Nucleus accumbens (tissue), 56 donors: Measurements from ENCODE around the gene GORAB.

Experiments
- DNase-seq, 56 donors: peaks; one replicate each; lab custom pipeline; 2025; lab: John Stamatoyannopoulos, UW

The GORAB gene

DNA sequence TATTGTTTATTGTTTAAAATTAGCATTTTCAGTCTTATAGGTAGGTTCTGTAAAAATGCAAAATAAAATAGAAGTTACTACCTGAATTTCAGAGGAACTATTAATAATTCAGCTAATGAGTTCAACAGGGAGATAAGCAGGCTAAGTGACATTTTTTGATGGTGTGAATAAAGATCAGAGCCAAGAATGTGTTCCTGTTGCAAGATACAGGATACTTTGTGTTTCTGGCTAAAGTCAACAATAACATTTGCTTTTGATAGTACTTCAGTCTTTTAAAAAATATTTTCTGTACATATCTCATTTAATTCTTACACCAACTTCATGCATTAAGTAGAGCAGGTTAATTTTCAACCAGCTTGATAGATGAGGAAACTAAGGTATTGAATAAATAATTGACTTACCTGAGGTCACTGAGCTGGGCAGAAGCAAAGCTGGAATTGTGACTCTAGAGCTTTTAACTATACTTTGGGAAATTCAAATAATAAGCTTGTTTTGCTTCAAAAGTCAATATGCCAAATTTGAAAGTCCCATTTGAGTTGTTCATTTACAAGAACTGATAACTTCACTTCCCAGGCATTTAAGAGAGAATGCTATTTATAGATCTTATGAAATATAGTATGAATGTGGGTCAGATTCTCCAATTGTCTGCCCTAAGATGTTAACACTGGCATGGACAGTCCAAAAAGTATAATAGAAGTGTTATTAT is 6.0 kb downstream of the GORAB start:
- DNase-seq = no peak

DNA sequence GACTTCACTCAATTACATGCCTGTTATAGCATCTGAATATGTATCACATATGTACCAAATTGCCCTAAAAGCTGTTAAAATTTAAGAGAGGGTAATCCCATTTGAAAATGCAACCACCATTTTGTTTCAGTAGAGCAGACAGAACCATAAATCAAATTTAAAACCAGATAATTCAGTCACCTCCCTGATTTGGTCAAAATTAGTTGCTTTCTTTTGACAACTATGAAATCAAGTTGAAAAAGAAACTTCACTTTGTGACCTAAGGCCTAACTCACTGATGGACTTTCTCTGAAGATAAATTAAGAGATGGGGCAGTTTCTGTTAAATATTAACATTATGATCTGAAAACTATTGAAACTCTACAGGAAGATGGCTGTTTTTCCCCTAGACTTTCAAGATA is 6.7 kb downstream of the GORAB start:
- DNase-seq = no peak

DNA sequence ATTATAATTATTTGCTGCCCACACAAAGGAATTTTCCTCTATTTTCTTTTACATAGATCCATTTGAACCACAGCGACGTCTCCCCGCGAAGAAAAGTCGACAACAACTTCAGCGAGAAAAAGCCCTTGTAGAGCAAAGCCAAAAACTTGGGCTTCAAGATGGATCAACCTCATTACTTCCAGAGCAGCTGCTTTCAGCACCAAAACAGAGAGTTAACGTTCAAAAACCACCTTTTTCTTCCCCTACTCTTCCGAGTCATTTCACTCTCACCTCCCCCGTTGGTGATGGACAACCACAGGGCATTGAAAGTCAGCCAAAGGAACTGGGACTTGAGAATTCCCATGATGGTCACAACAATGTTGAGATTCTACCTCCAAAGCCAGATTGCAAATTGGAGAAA is 7.2 kb downstream of the GORAB start:
- no peak for DNase-seq

- DNase-seq = no peak
These were observed 12.7 kb downstream of the GORAB start for GRCh38 chr1:170544624-170545023.

DNA sequence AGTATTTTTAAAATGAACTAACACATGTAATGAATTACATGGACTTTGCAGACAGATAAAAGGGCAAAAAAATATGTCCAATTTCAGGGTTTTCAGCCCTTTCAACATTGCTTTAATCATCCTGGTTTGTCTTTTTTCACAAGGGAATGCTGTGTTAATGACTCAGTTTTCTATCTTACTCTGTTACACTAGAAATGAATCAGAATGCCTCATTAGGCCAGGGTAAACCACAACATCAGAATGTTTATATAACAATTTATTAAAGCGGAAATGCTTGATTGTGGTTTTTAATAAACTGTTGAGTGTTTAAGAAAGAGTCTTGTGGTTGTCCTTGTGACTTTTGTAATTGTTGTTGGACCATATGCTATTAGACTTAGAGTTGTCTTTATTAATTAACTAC is 13.5 kb downstream of the GORAB start:
- no peak for DNase-seq

GRCh38 chr1:170547255-170547654 is 15.3 kb downstream of the GORAB start:
- DNase-seq = no peak

DNA sequence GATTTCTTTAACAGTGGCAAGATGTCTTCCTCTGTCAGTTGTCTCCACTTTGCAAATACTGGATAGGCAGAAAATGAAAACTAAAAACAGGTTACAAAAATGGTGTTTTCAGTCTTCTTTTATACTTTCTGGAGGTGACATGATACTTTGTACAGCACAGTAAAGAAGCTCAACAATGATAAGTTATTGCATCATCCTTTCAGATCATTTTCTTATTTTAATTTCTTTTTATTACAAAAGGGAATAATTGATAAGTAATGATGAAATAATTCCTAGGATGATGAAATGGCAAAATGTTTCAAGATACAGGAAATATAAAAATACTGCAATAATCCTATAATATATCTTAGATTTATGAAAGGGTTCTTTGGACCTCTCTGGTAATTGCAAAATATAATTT is 16.5 kb downstream of the GORAB start:
- no peak for DNase-seq

- DNase-seq = no peak
These were observed 23.4 kb downstream of the GORAB start for GRCh38 chr1:170555370-170555769.

DNA sequence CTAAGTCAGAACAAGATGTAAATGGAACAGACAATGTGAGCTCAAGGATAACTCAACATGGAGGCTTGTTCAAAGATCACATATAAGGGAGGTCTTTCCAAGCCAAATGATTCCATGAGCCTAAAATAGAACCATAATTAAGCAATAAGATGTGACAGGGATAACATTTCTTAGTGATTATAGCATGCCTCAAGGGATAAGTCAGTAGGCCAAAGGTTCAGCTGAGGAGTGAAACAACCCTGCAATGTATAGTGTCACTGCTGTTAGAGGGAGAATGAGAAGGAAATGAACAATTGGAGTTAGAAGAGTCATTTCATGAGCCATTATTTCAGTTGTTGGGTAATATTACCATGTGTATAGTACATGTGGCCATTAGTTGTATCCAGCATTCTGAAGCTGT is 25.0 kb downstream of the GORAB start:
- DNase-seq = no peak

DNA sequence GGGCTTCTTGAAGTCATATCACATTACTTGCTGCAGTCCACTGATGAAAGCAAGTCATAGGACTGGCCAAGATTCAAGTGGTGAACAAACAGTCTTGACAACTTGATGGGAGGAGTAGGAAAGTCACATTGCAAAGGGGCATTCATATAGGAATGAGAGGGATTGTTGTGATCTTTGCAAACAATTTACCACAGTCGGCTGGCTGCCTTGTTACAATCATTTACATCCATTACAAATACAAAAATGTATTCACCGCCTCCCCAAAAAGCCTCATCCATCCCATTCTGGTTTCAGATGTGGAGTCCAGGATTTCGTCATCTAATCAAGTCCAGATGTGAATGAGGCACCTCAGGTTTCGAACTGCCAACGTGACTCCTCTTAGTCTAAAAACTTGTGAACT is 26.8 kb downstream of the GORAB start:
- no peak for DNase-seq

DNA sequence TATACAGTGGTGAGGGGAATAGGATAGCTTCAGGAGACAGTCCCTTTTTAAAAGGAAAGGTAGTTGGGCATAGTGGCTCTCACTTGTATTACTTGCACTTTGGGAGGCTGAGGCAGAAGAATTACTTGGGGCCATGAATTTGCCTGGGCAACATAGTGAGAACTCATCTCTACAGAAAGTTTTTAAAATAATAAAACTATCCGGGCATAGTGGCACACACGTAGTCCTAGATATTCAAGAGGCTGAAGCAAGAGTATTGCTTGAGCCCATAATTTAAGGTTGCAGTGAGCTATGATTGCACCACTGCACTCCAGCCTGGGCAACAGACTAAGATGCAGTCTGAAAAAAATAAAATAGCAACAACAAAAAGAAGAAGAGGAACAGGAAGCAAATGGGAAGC is 27.2 kb downstream of the GORAB start:
- DNase-seq = no peak

- no peak for DNase-seq
These were observed 28.8 kb downstream of the GORAB start for GRCh38 chr1:170560681-170561285.

- peak in 11 of 56 donors; percentile 0 to 46 (median 7) for DNase-seq
These were observed 30.8 kb downstream of the GORAB start for GRCh38 chr1:170562646-170563338.

DNA sequence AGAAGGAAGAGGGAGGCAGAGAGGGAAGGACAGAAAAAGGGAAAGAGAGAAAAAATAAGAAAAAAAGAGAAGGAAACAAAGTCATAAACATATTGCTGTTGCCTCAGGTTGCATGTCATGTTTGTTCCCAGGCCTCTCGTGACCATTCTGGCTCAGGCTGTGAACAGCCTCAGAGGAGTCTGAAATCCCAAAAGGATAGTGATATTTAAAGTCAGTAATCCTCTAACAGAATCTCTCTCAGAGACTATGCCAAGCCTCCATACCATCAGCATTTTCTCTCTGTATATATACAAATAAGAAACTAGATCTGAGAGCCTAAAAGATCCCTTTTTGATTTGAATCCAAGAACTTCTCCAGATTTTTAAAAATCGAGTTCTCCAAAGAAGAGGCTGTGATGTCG is 35.2 kb downstream of the GORAB start:
- DNase-seq = no peak

- no peak for DNase-seq
These were observed 36.2 kb downstream of the GORAB start for GRCh38 chr1:170568197-170568596.

GRCh38 chr1:170576980-170577379 is 45.0 kb downstream of the GORAB start:
- DNase-seq = no peak

GRCh38 chr1:170578359-170578758 is 46.4 kb downstream of the GORAB start:
- no peak for DNase-seq

DNA sequence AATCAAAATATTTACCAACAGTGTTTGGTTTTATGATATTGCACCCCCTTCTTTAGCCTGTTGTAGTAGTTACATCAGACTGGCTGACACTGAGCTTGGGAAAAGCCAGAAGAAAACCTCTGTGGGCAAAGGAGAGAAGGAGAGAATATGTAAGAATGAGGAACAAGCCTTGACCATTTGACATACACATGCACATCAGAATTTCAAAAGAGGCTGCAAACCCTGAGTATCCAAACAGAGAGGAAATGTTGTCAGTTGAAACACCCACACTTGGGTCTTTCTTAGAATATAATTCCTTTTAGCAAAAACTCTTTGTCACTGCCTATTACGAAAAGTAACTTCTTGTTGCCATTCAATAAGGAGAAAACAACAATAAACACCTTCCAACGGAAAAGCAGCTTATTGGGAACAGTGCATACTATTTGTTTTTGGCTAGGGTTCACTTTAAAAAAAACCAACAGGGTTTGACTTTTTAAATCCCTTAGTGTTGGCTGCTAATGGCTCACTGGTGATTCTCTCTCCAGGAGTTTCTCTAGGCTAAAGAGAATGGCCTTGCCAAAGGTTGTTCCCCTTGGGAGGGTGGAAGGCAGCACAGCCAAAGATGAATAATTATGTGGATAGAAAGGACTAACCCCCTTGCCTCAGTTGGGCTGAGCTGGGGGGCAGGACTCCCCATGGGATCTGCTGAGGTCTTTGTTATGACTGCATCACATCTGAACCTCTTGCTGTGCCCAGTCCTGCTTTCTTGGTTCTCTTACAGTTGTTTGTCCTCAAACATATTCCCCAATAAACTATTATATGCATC is 48.9 kb downstream of the GORAB start:
- no peak for DNase-seq

GRCh38 chr1:170583186-170583585 is 51.2 kb downstream of the GORAB start:
- no peak for DNase-seq

- DNase-seq = peak in 3 of 56 donors; percentile 1 to 24 (median 8)
These were observed 54.6 kb downstream of the GORAB start for GRCh38 chr1:170586321-170587252.
